NCI-H446 (cell line): ENCODE results near the gene PRADC1.
"Not testable (repeated sequence)": the region's sequence is repeated elsewhere in the genome, so short reads cannot be mapped to it uniquely, and the experiment has no call there.

Experiments used
- DNase-seq, 2 experiments: peaks; one replicate each; lab custom pipeline; 2025; lab: John Stamatoyannopoulos, UW

The PRADC1 gene

GRCh38 chr2:73233154-73233931, at the start of gene PRADC1:
Gene PRADC1 (minus strand): TSS chr2:73233239. CDS start chr2:73233160, 79 bp downstream.
- DNase-seq = peak; percentile 98

GRCh38 chr2:73281244-73281643, 48.2 kb upstream of the PRADC1 start:
- no peak for DNase-seq

- DNase-seq = no peak
Measured at GRCh38 chr2:73279852-73280251, 46.8 kb upstream of the PRADC1 start.

GRCh38 chr2:73272270-73272669, 39.2 kb upstream of the PRADC1 start:
- DNase-seq = no peak

- no peak for DNase-seq
Measured at GRCh38 chr2:73269686-73270465, 36.8 kb upstream of the PRADC1 start.

GRCh38 chr2:73268830-73269685, 36.0 kb upstream of the PRADC1 start:
- no peak for DNase-seq

- DNase-seq = no peak
Measured at GRCh38 chr2:73268366-73268829, 35.4 kb upstream of the PRADC1 start.

- no peak for DNase-seq
Measured at GRCh38 chr2:73267008-73267407, 34.0 kb upstream of the PRADC1 start.

- DNase-seq = no peak
Measured at GRCh38 chr2:73266061-73266901, 33.2 kb upstream of the PRADC1 start.

- no peak for DNase-seq
Measured at GRCh38 chr2:73265298-73266060, 32.4 kb upstream of the PRADC1 start.

GRCh38 chr2:73264783-73265182, 31.7 kb upstream of the PRADC1 start:
- DNase-seq = no peak

GRCh38 chr2:73264332-73264606, 31.2 kb upstream of the PRADC1 start:
- no peak for DNase-seq

- DNase-seq = no peak
Measured at GRCh38 chr2:73263540-73264331, 30.7 kb upstream of the PRADC1 start.

GRCh38 chr2:73262691-73263429, 29.8 kb upstream of the PRADC1 start:
- DNase-seq = not testable (repeated sequence)

GRCh38 chr2:73262108-73262651, 29.1 kb upstream of the PRADC1 start:
- no peak for DNase-seq

- no peak for DNase-seq
Measured at GRCh38 chr2:73260338-73260984, 27.4 kb upstream of the PRADC1 start.

GRCh38 chr2:73259704-73260337, 26.8 kb upstream of the PRADC1 start:
- no peak for DNase-seq

- DNase-seq = no peak
Measured at GRCh38 chr2:73259276-73259675, 26.2 kb upstream of the PRADC1 start.
